K562 (cell line): ENCODE data around the gene ACTR3. TPM values are rescaled to one million over a fixed set of nuclear protein-coding genes. Genes with fewer than 3 reads are reported as not detected.

ENCODE experiments used
- DMBX1 ChIP-seq: fragments of 250-450 bp; sonication (Bioruptor Pico); IDR thresholded peaks from 2 replicates; pipeline ENCODE4 v1.8.0; 2022; ENCODE audit warnings: inconsistent platforms, mild to moderate bottlenecking, moderate library complexity, borderline replicate concordance
- FOXJ3 ChIP-seq: sonication (generic); formaldehyde crosslinking; IDR thresholded peaks from 2 replicates; pipeline ENCODE4 v1.4.0; 2020; ENCODE audit warnings: mild to moderate bottlenecking, missing genetic modification reagents
- IRF2 ChIP-seq: sonication (generic); formaldehyde crosslinking; IDR thresholded peaks from 2 replicates; pipeline ENCODE4 v1.8.1; 2022; ENCODE audit warnings: mild to moderate bottlenecking, missing genetic modification reagents
- MCM2 ChIP-seq: fragments of 450-650 bp; IDR thresholded peaks from 2 replicates; pipeline ENCODE4 v1.6.1; 2017; ENCODE audit warnings: low read depth, mild to moderate bottlenecking
- NFATC3 ChIP-seq: fragments of 450-650 bp; IDR thresholded peaks from 2 replicates; pipeline ENCODE4 v1.6.1; 2017; ENCODE audit warnings: mild to moderate bottlenecking
- OTX1 ChIP-seq: fragments of 450-650 bp; formaldehyde crosslinking; IDR thresholded peaks from 2 replicates; pipeline ENCODE4 v1.4.0; 2022; ENCODE audit warnings: mild to moderate bottlenecking
- SIRT6 ChIP-seq: IDR thresholded peaks from one replicate; pipeline ENCODE4 v1.6.1; 2012; ENCODE audit warnings: low read depth, mild to moderate bottlenecking, control low read depth, inconsistent platforms, low read length, moderate library complexity
- ZNF384 ChIP-seq: IDR thresholded peaks from 2 replicates; pipeline ENCODE4 v1.6.1; 2012; ENCODE audit warnings: low read depth, low read length, improper control_type of control experiment
- ZNF766 ChIP-seq: fragments of 200-800 bp; sonication (Bioruptor generic); conservative IDR thresholded peaks from 2 replicates; pipeline ENCODE4 v1.6.1; 2016; ENCODE audit warnings: missing genetic modification characterization, missing compliant biosample characterization
- polyA plus RNA-seq, 8 experiments: library from polyadenylated mRNA; depleted of rRNA in 4 of 8; stranded (reverse) in 5 of 8; unstranded in 3 of 8; fragments of >200 nt; fragmentation: Nextera tagmentation in 2 of 8; fragmentation: Illumina TruSeq in 1 of 8; extraction: Ambion mirVana in 2 of 8; extraction: Trizol in 1 of 8; gene quantifications; 2 replicates each; pipeline versions ENCODE4 v1.2.1 to v1.2.3, GENCODE V29; 2011 to 2014; ENCODE audit warnings: inconsistent platforms in 1 of 8, missing spikeins in 1 of 8
- total RNA-seq, 7 experiments: library from RNA; depleted of rRNA in 6 of 7; stranded (reverse); fragments of >200 nt in 6 of 7; fragmentation: Illumina TruSeq in 2 of 7; extraction: Trizol in 2 of 7; gene quantifications; 2 replicates each; pipeline versions ENCODE4 v1.2.1 to v1.2.3, GENCODE V29; 2011 to 2021; ENCODE audit warnings: low replicate concordance in 1 of 7
- TF ChIP-seq, protein P1 (sequence below): fragments of 450-650 bp; IDR thresholded peaks from 2 replicates; pipeline ENCODE4 v1.6.1; 2016; ENCODE audit warnings: mild to moderate bottlenecking, moderate library complexity
- TF ChIP-seq, protein P2 (sequence below), 2 experiments: fragments of 450-650 bp; IDR thresholded peaks; 2 replicates each; pipeline ENCODE4 v1.6.1; 2016

ACTR3 gene
- total and polyA plus RNA-seq, 9 of the 15 experiments (the other 6 are each of a cell fraction or from before 2014, with no cell fraction given): 49.0 to 354 (median 249) TPM

DNA sequence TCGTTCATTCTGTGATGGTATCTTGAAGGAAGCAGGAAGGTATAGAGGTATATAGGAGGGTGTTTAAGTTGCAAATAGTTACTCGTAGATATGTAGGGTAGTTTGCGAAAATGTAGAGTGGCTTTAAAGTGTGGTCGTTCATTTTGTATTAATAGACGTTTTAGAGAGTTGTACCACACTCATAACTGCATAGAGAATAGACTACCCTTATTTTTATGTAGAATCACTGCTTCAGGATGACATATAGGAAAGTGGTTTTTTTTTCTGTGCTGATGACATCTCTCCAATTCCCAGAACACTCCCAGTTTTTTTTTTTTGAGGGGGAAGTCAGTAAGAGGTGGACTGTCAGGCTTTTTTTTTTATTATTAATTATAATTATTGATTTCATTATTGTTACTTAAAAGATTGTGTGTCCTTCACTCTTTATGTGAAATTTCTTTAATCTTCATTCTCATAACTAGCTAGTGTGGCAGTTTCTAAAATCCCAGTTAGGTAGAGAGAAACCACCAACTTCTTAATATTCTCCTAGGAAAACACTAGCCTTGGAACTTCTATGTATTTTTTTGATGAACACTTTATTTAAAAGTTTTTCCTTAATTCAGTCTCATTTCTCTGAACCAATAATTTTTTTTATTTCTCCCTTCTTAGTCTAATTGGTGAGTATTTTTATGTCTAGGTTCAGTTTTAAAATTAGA lies 1.5 kb downstream of the ACTR3 start (continued):
- TF ChIP-seq, protein P1, sequence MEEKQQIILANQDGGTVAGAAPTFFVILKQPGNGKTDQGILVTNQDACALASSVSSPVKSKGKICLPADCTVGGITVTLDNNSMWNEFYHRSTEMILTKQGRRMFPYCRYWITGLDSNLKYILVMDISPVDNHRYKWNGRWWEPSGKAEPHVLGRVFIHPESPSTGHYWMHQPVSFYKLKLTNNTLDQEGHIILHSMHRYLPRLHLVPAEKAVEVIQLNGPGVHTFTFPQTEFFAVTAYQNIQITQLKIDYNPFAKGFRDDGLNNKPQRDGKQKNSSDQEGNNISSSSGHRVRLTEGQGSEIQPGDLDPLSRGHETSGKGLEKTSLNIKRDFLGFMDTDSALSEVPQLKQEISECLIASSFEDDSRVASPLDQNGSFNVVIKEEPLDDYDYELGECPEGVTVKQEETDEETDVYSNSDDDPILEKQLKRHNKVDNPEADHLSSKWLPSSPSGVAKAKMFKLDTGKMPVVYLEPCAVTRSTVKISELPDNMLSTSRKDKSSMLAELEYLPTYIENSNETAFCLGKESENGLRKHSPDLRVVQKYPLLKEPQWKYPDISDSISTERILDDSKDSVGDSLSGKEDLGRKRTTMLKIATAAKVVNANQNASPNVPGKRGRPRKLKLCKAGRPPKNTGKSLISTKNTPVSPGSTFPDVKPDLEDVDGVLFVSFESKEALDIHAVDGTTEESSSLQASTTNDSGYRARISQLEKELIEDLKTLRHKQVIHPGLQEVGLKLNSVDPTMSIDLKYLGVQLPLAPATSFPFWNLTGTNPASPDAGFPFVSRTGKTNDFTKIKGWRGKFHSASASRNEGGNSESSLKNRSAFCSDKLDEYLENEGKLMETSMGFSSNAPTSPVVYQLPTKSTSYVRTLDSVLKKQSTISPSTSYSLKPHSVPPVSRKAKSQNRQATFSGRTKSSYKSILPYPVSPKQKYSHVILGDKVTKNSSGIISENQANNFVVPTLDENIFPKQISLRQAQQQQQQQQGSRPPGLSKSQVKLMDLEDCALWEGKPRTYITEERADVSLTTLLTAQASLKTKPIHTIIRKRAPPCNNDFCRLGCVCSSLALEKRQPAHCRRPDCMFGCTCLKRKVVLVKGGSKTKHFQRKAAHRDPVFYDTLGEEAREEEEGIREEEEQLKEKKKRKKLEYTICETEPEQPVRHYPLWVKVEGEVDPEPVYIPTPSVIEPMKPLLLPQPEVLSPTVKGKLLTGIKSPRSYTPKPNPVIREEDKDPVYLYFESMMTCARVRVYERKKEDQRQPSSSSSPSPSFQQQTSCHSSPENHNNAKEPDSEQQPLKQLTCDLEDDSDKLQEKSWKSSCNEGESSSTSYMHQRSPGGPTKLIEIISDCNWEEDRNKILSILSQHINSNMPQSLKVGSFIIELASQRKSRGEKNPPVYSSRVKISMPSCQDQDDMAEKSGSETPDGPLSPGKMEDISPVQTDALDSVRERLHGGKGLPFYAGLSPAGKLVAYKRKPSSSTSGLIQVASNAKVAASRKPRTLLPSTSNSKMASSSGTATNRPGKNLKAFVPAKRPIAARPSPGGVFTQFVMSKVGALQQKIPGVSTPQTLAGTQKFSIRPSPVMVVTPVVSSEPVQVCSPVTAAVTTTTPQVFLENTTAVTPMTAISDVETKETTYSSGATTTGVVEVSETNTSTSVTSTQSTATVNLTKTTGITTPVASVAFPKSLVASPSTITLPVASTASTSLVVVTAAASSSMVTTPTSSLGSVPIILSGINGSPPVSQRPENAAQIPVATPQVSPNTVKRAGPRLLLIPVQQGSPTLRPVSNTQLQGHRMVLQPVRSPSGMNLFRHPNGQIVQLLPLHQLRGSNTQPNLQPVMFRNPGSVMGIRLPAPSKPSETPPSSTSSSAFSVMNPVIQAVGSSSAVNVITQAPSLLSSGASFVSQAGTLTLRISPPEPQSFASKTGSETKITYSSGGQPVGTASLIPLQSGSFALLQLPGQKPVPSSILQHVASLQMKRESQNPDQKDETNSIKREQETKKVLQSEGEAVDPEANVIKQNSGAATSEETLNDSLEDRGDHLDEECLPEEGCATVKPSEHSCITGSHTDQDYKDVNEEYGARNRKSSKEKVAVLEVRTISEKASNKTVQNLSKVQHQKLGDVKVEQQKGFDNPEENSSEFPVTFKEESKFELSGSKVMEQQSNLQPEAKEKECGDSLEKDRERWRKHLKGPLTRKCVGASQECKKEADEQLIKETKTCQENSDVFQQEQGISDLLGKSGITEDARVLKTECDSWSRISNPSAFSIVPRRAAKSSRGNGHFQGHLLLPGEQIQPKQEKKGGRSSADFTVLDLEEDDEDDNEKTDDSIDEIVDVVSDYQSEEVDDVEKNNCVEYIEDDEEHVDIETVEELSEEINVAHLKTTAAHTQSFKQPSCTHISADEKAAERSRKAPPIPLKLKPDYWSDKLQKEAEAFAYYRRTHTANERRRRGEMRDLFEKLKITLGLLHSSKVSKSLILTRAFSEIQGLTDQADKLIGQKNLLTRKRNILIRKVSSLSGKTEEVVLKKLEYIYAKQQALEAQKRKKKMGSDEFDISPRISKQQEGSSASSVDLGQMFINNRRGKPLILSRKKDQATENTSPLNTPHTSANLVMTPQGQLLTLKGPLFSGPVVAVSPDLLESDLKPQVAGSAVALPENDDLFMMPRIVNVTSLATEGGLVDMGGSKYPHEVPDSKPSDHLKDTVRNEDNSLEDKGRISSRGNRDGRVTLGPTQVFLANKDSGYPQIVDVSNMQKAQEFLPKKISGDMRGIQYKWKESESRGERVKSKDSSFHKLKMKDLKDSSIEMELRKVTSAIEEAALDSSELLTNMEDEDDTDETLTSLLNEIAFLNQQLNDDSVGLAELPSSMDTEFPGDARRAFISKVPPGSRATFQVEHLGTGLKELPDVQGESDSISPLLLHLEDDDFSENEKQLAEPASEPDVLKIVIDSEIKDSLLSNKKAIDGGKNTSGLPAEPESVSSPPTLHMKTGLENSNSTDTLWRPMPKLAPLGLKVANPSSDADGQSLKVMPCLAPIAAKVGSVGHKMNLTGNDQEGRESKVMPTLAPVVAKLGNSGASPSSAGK: 0 out of 2 replicates have a peak, but pooled peaks have one; percentile 14
- TF ChIP-seq SIRT6 (no peak), IRF2 (CRISPR knock-in tag) (no peak), MCM2 (no peak), OTX1 (CRISPR knock-in tag) (no peak), ZNF766 (no peak), NFATC3 (no peak), ZNF384 (peak; percentile 85), DMBX1 (CRISPR knock-in tag) (no peak), FOXJ3 (no peak)
- TF ChIP-seq, protein P2, sequence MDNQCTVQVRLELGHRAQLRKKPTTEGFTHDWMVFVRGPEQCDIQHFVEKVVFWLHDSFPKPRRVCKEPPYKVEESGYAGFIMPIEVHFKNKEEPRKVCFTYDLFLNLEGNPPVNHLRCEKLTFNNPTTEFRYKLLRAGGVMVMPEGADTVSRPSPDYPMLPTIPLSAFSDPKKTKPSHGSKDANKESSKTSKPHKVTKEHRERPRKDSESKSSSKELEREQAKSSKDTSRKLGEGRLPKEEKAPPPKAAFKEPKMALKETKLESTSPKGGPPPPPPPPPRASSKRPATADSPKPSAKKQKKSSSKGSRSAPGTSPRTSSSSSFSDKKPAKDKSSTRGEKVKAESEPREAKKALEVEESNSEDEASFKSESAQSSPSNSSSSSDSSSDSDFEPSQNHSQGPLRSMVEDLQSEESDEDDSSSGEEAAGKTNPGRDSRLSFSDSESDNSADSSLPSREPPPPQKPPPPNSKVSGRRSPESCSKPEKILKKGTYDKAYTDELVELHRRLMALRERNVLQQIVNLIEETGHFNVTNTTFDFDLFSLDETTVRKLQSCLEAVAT (IDR thresholded peaks at IDR 0.05): peak; percentile 11 to 47; a peak in 3 of 4 replicates
